HG02588 (cell line): ENCODE results near the gene CHAC1.

Experiments used
- ATAC-seq: cut with Tn5 transposase; IDR thresholded peaks from one replicate; pipeline ENCODE4 v1.9.1; 2021; ENCODE audit warnings: mild to moderate bottlenecking, moderate library complexity; ENCODE audit not compliant: unreplicated experiment

Gene CHAC1

GRCh38 chr15:40923551-40923950 is 29.7 kb upstream of the CHAC1 start:
- ATAC-seq: no peak

- no peak for ATAC-seq
These were observed 27.8 kb upstream of the CHAC1 start for GRCh38 chr15:40925495-40925862.

- no peak for ATAC-seq
These were observed 27.2 kb upstream of the CHAC1 start for GRCh38 chr15:40925863-40926658.

GRCh38 chr15:40926659-40927494 is 26.4 kb upstream of the CHAC1 start:
- no peak for ATAC-seq

GRCh38 chr15:40927495-40927872 is 25.8 kb upstream of the CHAC1 start:
- no peak for ATAC-seq

- no peak for ATAC-seq
These were observed 25.1 kb upstream of the CHAC1 start for GRCh38 chr15:40927873-40928806.

- ATAC-seq: no peak
These were observed 24.2 kb upstream of the CHAC1 start, which contains the start of gene DLL4 for GRCh38 chr15:40928821-40929659. Gene DLL4, plus strand, starts transcription at chr15:40929340. Its CDS starts 329 bp downstream, at chr15:40929669.

- ATAC-seq: no peak
These were observed 23.4 kb upstream of the CHAC1 start for GRCh38 chr15:40929660-40930429.

GRCh38 chr15:40930430-40931299 is 22.6 kb upstream of the CHAC1 start:
- ATAC-seq: no peak

- no peak for ATAC-seq
These were observed 21.8 kb upstream of the CHAC1 start for GRCh38 chr15:40931300-40932142.

GRCh38 chr15:40932156-40932555 is 21.1 kb upstream of the CHAC1 start:
- no peak for ATAC-seq

- ATAC-seq: no peak
These were observed 20.4 kb upstream of the CHAC1 start for GRCh38 chr15:40932649-40933516.

- no peak for ATAC-seq
These were observed 19.8 kb upstream of the CHAC1 start for GRCh38 chr15:40933517-40933902.

- no peak for ATAC-seq
These were observed 18.8 kb upstream of the CHAC1 start for GRCh38 chr15:40934457-40934856.

- ATAC-seq: no peak
These were observed 17.0 kb upstream of the CHAC1 start for GRCh38 chr15:40936234-40936708.
